ENCODE measurements around the gene SLC12A5.

DNA sequence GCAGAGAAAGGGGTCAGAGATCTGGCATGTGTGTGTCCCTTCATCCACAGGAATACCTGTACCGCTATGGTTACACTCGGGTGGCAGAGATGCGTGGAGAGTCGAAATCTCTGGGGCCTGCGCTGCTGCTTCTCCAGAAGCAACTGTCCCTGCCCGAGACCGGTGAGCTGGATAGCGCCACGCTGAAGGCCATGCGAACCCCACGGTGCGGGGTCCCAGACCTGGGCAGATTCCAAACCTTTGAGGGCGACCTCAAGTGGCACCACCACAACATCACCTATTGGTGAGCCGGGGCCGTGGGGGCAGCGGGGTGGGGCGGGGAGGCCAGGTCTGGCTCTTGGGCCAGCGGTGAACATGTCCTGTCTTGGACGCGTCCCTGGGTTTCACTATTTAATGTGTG is 19.2 kb upstream of the SLC12A5 start:
- TF ChIP-seq USF2 (CRISPR knock-in tag; IDR thresholded peaks at IDR 0.05) = no peak
- TF ChIP-seq YY1 (IDR thresholded peaks at IDR 0.05; ENCODE audit: borderline replicate concordance in 1 of 3, control insufficient read depth in 1 of 3, extremely low read depth in 1 of 3, insufficient read depth in 3 of 3, insufficient read length in 1 of 3, insufficient replicate concordance in 2 of 3, low read depth in 1 of 3, low read length in 2 of 3) = no peak
- no peak for TF ChIP-seq EZH2 (IDR thresholded peaks at IDR 0.05; ENCODE audit: borderline replicate concordance, low read depth, low read length)
- TF ChIP-seq, protein P1, sequence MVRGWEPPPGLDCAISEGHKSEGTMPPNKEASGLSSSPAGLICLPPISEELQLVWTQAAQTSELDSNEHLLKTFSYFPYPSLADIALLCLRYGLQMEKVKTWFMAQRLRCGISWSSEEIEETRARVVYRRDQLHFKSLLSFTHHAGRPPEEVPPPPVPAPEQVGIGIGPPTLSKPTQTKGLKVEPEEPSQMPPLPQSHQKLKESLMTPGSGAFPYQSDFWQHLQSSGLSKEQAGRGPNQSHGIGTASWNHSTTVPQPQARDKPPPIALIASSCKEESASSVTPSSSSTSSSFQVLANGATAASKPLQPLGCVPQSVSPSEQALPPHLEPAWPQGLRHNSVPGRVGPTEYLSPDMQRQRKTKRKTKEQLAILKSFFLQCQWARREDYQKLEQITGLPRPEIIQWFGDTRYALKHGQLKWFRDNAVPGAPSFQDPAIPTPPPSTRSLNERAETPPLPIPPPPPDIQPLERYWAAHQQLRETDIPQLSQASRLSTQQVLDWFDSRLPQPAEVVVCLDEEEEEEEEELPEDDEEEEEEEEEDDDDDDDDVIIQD (CRISPR knock-in tag; IDR thresholded peaks at IDR 0.05) = no peak
- no peak for TF ChIP-seq EP300 (IDR thresholded peaks at IDR 0.05; ENCODE audit: low read length)
- no peak for TF ChIP-seq TARDBP (IDR thresholded peaks at IDR 0.05)
- no peak for TF ChIP-seq SREBF2 (CRISPR knock-in tag; IDR thresholded peaks at IDR 0.05)
- TF ChIP-seq U2AF2 (optimal IDR thresholded peaks at IDR 0.05; ENCODE audit: low read depth, low read length) = no peak
- no peak for TF ChIP-seq E2F1 (CRISPR knock-in tag; IDR thresholded peaks at IDR 0.05)
- no peak for TF ChIP-seq SMARCA5 (IDR thresholded peaks at IDR 0.05)
- TF ChIP-seq ZNF121 (CRISPR knock-in tag; conservative IDR thresholded peaks at IDR 0.05) = no peak
- no peak for TF ChIP-seq CEBPB (tag; IDR thresholded peaks at IDR 0.05)
- no peak for TF ChIP-seq SMC3 (conservative IDR thresholded peaks at IDR 0.05; ENCODE audit: insufficient read depth, low read depth, low read length)
- TF ChIP-seq CGGBP1 (CRISPR knock-in tag; IDR thresholded peaks at IDR 0.05) = no peak

Data from K562 (cell line).